ENCODE data around the gene ZNF648.
A peak's percentile ranks its signal among the peaks of the same experiment; 100 is the strongest.
"Not testable (repeated sequence)": the region's sequence is repeated elsewhere in the genome, so short reads cannot be mapped to it uniquely, and the experiment has no call there.

Gene ZNF648, protein sequence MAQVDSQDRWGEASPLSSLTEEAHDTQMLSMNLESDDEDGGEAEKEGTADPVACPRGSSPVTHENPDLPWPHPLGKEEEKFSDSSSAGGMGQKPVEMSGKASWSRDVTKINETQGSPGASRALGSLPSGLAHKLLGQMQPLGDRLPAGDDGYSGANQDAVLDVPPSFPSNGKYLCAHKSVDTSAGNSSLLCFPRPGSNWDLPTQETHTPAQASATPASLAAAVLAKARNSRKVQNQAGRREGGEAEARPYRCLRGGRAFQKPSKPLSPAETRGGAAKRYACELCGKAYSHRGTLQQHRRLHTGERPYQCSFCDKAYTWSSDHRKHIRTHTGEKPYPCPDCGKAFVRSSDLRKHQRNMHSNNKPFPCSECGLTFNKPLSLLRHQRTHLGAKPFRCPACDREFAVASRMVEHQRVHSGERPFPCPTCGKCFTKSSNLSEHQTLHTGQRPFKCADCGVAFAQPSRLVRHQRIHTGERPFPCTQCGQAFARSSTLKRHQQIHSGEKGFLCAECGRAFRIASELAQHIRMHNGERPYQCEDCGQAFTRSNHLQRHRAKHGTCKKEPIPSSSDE

DNA sequence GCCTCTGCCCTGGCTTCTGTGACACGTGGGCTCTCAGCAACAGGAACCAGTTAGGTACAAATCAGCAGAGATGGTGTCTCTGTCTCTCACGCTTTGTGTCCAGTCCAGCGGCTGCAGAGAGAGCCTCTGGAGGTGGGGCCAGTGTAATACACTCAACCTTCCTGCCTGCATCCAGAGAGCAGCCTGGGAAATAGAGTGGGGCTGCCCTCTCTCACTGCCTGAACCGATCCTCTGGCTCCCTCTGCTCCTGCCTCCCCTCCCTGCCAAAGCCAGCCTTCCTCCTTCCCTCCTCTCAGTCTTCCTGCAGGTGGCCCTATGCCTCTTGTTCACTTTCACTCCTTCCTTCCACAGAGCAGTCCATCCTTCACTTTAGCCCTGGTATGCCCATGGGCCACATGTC lies at the start of gene ZNF648:
Gene ZNF648 (minus strand): TSS at position 119 of the 400 bp plus-strand sequence. CDS start 3,702 bp downstream, outside the sequence.
- no peak for DNase-seq

DNA sequence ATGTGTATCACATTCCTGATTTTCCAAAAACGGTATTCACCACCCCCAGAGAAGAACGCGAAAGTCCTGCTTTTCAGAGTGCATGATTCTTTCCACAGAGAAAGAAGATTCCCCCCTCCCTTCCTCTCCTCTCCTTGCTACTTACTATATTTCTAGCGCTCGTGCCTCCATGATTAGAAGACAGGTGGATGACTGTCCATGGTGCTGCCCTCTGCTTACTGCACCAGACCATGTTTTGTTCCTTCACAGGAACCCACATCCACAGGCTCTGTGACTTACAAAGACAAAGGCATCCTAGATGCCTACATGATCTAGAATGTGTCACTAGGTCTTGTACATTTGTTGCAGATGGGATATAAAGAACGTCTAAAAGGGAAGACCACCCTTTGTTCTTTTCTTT lies 49.1 kb upstream of the ZNF648 start:
- DNase-seq, result no peak

DNA sequence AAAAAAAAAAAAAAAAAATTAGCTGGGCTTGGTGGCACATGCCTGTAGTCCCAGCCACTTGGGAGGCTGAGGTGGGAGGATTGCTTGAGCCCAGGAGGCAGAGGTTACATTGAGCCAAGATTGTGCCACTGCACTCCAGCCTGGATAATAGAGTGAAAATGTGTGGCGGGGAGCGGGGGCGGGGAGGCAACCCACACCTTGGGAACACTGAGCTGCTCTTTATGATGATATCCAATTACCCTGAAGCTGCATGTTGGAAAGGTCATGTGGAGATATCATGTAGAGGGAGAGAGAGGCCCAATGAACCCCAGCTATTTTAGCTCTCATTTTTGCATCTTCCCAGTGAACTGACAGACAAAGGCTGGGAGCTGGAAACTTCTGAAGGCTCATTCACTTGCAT lies 48.3 kb upstream of the ZNF648 start:
- no peak for DNase-seq

DNA sequence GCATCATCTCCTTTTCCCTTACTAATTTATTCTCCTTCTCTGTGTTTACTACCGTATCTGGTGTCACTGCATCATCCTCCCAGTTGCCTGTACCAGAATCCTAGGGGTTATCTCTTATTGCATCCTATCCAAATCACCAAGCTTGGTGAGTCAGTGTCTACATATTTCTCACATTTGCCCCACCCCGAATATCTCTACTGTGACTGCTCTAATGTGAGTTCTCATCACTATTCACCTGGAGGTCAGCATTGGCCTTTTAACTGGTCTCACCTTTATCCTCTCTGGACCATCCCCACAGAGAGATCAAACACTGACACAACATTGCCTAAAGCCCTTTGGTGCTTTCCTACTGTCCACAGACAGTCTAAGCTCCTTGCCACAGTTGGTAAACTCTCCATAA lies 45.7 kb upstream of the ZNF648 start:
- DNase-seq, result no peak

DNA sequence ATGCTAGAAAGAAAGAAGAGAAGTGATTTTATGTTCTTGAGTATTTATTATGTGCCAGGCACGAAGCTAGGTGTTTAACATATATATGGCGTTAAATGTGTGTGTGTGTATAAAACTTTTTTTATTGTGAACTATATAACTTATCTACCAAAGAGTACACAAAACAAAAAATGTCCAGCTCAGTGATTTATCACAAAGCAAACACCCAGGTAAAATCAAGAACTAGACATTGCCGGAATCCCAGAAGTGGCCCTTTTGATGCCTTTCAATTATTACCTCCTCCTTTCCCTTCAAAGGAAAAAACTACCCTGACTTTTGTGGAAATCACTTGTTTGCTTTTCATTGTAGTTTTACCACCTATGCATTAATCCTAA lies 40.5 kb upstream of the ZNF648 start:
- DNase-seq, result no peak

DNA sequence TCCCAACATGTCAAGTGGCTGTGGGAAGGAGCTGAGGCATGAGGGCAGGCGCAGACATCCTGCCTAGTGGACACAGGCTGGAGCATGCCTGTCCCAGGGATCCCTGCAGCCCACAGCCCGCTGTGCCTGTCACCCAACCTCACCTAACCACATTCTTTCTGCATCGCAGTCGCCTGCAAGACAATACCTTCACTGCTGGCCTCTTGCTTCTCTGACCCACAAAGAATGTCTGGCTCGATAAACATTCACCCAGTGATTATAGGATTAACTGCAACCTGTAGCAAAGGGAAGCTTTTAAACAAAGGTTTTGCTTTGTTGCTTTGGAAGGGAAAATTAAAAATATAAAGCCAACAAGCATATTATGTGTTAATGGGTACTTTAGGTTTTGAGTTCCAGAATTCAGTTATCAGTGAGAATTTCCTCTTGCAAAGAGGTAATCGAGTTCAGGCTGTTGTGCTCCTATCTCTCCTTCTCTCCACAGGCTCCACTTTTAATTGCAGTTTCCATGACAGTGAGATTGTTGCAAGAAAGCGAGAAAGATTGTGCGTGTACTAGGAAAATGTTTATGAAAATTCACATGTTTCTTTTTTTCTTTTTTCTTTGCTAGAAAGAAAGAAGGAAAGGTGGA lies 40.0 kb upstream of the ZNF648 start:
- DNase-seq, result no peak

DNA sequence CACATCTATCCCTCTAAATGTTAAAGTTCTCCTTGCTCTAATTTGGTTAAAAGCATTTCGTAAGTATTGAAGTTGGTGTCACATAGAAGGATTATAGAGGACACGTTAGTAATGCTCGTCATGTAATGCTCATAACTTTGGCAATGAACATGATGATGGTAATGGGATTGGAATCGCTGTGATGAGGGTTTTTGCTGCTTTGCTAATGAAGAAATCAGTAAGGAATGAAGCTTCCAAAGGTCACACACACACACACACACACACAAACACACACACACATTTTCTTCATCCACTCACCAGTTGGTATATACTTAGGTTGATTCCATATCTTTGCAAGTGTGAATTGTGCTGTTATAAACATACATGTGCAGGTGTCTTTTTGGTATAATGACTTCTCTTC lies 36.8 kb upstream of the ZNF648 start:
- no peak for DNase-seq

DNA sequence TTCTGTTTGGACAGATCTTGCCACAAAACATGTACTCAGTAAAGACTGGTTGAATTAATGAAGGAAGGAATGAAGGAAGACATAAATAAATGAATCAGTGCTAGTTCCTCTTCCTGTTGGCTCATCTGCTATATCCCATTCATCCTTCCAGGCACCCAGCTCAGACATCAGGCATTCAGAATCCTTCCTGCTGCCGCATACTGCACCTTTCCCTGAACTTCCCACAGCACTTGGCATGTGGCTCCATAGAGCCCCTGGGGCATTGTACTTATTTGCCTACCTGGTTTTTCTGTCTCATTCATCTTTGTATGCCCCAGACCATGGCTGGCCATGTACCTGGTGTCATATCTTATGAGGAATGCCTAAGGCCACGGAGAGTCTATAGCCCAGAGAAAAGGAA lies 34.4 kb upstream of the ZNF648 start:
- no peak for DNase-seq

DNA sequence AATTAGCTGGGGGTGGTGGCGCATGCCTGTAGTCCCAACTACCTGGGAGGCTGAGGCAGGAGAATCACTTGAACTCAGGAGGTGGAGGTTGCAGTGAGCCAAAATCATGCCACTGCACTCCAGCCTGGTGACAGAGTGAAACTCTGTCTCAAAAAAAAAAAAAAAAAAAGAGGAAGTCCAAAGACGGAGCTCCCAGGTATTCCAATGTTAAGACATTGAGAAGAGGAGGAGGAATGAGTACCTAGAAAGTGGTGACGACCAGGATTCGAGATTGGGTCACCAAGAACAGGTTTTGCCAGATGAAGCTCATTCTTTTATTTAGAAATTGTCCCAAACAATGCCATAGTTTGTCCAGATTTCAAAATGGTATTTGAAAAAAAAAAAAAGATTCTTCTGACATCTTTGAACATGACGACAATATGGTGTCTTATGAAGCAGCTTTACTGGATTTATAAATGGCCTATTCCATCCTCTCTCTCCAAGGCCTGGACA lies 33.0 kb upstream of the ZNF648 start:
- DNase-seq, result not testable (repeated sequence)

DNA sequence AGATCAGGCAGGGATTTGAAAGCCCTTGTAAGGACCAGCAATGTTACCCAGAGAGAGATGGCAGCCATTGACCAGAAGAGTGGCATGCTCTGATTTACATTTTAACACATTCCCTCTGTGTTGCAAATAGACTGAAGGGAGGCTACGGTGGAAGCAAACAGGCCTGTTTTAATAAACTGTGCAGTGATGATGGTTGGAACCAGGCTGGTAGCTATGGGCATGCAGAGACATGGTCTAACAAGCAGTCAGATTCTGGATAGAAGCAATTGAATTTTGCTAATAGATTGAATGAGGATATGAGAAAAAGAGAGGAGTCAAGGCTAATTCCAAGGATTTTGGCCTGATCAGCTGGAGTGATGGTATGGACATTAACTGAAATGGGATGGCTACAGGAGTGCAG lies 32.3 kb upstream of the ZNF648 start:
- no peak for DNase-seq

DNA sequence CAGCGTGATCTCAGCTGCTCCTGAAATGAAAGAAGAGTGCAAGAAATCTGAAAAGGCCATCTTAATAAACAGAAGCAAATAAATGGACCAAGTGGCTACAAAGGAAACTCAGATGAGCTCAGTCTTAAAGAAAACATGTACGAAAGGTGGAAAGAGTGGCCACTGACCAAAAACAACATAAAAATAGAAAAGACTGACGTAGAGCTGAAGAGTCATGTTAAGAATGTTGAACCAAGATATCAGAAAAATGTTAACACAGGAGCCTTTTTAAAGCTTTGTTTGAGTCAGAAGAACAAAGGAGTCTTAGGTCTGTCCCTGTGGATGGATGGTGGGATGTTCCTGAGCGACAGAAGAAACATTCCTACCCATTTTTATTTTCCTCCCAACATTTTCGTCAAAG lies 30.8 kb upstream of the ZNF648 start:
- DNase-seq, result no peak

DNA sequence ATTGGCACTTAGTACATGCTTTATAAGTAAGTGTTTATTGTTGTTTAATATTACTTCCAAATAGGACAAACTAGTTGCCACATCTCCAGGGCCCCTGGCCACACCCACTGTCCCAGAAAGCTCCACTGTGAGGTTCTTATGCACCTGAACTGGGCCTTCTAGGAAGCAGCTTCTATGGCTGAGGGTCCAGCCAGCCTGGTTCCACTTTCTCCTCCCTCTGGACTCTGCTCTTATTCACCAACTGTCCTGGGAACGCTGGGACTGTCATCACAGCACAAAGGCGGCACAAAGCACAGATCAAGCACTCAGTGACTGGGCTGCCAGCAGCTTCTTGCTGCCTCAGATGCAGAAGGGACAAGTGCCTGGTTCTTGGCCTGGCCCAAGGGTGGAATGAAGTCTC lies 29.6 kb upstream of the ZNF648 start:
- DNase-seq, result no peak

DNA sequence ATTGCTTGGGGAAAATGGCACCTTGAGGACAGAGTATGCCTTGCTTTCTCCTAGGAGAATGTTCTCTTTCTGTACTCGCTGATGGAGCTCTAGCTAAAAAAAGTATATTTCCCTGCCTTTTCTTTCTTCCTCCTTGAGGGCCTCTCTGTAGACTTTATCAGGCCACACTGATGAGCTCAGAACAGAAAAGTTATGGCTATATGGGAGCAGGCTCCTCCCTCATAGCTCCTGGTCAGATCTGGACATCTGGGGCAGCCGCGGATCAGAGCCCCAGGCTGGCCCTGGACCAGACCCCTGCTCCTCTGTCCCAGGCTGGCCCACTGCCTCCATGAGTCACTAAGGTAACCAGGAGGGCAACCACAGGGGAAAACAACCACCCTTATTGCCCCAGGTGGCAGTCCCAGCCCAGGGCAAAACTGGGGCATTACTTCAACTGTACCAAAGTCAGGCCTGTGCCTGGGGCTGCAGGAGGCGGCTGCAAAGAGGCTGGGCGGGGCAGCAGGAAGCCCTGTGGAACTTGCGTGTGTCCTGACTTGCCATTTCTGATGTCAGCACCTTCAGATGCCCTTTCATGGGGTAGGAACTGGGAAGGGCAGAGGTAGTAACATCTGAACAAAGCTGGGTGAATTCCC lies 26.3 kb upstream of the ZNF648 start:
- DNase-seq, result no peak

DNA sequence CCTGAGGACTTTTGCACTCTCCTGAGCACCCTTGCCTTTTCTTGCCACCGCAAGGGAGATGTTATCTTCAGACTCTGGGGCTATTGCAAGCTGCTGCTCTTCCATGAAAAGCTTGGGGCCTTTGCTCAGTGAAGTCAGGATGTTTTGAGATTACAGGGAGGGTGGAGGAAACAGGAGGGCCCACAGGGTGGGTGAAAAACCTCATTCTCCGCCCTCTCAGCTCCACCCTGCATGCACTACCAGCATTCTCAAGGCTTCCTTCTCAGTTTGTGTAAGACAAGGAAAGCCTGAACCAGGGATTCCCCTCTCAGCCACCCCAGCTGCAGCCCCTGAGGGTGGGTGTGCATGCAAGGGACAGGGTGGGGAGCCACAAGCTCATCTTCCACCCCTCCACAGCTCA lies 25.8 kb upstream of the ZNF648 start:
- no peak for DNase-seq

DNA sequence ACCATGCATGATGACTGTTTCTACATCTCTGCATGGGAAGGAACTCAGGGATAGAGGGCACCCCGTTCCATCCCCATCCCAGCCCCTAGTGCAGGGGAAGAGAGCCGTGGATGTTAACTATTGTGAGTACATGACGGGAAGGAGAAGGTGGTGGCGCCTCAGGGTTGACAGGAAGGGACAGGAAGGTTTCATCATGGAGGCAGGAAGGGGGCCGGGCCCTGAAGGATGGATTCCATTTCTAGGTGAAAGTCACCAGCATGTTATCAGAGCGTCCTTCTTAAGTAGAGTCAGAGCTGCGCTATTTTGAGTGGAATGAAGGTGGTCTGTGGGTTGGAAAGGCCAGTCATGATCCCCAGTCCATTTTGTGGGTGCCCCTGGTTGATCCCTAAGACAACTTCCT lies 25.1 kb upstream of the ZNF648 start:
- DNase-seq, result no peak

DNA sequence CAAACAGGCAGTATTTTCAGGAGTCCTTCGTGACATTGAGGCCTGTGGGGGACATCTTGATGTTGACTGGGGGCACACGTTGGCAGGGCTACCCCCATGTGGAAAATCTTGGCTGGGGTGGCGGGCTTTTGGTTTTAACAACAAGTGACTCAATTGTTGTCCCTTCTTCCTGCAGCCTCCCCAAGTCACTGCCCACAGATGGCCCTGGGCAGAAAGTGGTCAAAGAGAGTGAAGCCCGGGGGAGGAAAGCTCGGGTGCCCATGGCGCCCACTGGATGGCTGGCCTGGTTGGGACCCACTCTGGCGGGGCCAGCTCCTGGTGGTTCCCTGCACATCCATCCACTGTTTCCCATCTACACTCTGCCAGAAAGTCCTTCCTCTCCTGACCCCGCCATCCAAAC lies 24.6 kb upstream of the ZNF648 start:
- DNase-seq, result no peak

DNA sequence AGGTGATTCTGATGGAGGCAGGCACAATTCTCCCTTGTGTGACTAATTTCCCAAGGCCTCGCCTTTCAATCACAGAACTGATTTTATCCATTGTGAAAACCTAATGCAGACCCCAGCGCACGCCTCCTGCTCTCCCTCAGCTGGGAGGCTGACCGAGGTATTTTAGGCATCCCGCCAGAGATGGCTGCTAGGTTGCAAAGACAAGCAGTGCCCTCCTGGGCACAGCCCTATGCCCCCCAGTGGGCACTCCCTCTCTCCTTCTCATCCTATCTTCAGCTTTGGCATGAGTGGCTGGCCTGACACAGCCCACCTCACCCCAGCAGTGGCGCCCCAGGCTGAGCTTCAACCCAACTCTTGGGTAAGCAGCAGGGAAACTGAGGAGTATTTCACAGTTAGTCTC lies 24.2 kb upstream of the ZNF648 start:
- DNase-seq, result no peak

DNA sequence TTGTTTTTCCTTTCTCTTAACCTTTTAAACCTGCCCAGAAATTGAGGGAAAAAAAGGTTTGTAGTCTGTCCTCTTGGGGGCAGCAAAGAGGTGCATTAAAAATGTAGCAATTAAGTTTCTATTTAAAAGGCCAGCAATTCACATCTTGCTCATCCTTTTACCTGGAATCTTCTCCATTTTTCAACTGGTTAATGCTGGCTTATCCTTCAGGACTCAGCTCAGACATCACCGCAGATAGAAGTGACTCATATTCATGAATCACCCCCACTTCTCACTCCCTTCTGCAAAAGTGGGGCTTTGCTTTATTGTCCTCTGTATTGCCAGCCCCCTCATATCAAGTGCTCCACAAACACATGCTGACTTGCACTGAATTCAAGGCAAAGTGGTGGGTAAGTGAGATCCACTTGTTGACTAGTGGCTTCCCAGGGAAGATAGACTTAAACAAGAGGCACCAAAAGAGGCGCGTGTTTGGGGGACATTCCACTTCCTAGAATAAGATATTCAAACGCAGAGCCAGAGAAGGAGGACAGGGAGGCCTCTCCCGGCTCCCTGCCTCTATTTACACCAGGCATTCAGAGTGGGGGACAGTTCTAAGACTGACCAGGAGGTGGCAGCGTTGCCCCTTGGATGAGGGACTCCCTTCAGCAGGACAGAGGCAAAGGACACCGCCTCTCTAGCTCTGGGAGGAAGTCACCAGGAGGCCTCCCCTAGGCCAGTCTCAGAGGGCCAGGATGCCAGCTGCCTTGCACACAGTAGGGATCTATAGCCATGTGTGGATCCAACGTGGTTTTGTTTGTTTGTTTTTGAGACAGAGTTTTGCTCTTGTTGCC lies 23.2 kb upstream of the ZNF648 start:
- peak; percentile 37 for DNase-seq

DNA sequence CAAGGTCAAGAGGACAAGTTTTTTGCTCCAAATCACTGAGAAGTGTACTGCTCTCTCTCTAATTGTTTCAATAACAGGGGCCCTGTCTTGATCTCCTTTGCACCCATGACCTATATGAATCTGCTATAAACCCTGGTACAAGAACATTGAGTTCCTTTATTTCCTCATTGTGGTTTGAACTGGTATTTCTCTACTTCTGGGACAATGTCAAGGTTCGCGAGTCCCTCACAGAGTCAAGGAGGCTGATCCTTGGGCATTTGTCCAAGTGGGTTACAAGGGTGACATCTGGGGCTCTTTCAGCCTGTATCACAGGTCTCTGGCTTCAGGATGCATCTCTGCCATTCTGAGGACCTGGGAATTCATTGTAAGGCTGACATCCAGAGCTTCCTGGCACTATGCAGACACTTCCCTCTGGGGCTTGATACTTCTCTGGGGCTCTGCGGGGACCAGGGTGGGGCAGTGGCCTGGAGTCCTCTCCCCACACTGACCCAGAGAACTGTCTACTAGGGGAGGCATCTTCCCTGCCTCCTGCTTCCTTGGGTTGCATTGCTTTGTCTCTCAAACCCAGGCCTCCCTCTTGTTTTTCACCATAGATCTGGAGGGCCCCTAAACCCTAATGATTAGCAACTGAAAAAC lies 22.5 kb upstream of the ZNF648 start:
- DNase-seq, result no peak

DNA sequence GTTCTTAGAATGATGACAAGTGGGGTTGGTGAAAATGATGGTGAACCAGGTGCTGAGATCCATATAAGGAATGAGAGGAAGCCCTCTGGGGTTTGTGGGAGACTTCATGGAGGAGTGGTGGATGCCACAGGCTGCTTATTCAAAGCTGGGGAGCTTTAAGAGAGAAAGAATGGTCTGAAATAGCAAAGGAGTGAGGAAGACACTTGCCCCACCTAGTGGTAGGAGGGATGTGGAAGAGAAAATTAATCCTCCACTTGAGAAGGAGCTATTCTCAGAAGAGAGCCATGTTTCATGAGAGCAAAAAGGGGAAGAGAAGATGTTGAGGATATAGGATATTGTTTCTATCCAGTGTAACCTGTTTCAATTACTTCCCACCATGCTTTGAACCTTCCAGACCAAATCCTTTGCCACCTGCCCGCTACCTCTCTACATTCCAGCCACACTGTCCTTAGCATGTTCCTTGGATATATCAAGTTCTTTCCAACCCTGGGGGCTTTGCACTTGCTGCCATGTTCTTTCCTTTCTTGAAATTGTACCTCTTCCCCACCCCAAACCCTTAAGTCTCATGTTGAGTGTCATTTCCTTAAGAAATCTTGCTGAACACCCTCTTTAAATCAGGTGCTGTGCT lies 19.6 kb upstream of the ZNF648 start:
- DNase-seq, result peak; percentile 4

DNA sequence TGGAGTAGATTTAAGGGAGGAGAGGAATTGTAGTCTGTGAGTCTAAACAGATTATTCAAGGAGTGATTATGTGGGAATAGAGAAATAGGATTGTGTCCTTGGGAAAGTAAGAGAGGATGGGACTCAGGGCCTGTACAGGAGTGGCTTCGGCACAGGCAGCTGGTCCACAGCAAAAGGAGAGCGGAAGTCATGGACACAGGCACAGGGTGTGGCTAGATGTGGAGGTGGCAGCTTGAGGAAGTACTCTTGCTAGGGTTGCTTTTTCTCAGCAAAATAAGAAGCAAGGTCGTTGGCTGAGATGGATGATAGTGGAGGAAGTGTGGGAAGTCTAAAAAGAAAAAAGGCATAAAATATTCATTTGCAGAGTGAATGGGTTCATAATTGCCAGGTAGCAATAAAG lies 18.5 kb upstream of the ZNF648 start:
- DNase-seq, result no peak

DNA sequence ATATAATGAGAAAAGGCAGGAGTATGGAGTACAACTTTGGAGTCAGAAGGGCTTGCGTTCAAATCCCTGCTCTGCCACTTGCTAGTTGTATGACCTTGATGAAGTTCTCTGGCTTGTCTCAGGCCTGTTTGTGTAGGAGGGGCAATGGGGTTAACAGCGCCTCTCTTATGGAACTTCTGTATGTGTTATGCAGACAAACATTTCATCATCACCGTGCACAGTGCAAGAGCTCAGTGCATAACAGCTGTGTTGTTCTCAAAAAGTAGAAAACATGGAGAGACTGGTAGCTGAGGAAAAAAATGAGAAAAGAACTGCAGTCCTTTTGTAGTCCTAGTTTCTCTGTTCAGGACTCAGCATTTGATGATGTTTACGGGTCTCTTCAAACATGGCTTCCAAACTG lies 10.4 kb upstream of the ZNF648 start:
- DNase-seq, result no peak

All from NCI-H146 (cell line).